Measurements from ENCODE around the gene FCGR2B.

Gene FCGR2B

GRCh38 chr1:161725908-161726472 is 63.0 kb downstream of the FCGR2B start:
- DNase-seq: peak; percentile 56
- in situ Hi-C loops (cut with MboI; ENCODE audit: low pct_unique_long_range_greater_than_20kb, low sequenced_read_pairs): no loop called here

DNA sequence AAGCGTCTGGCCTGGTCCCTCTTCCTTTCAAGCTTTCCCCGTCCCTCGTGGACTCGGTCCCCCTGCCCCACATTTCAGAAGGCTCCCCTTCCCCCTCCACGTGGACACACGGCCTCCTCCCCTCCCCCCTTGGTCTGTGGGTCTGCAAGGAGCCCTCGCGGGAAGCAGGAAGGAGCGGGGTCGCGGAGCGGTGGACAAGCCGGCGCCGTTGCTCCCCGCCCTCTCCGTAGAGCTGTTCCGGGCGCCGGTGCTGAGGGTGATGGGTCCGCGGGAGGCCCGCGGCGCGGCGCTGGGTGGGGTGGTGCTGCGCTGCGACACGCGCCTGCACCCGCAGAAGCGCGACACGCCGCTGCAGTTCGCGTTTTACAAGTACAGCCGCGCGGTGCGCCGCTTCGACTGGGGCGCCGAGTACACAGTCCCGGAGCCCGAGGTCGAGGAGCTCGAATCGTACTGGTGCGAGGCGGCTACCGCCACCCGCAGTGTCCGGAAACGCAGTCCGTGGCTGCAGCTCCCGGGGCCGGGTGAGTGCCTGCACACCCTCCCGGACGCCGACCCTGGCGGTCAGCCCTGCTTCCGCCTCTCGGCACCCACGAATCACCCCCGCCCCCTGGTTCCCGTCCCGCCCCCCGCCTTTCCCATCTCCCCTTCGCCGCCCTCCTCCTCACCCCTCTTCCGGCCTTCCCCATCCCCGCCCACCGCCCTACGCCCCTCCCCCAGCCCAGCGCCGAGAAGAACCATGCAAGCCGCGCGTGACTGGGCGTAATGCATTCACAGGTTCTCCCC is 63.7 kb downstream of the FCGR2B start:
- peak; percentile 60 for DNase-seq
- in situ Hi-C loops (cut with MboI; ENCODE audit: low pct_unique_long_range_greater_than_20kb, low sequenced_read_pairs): no loop called here

GRCh38 chr1:161727256-161727924 is 64.4 kb downstream of the FCGR2B start:
- peak; percentile 79 for DNase-seq

More at GRCh38 chr1:161727256-161727924, 64.4 kb downstream of the FCGR2B start:
- in situ Hi-C loops (cut with MboI; ENCODE audit: low pct_unique_long_range_greater_than_20kb, low sequenced_read_pairs): no loop called here

Data from KBM-7 (cell line).